Activated CD8-positive, alpha-beta memory T cell treated with anti-CD3 and anti-CD28 coated beads, Interleukin-2, amount 50 U/mL, for 4 hours (primary cell): ENCODE results near the gene ATF2.
"Not testable (repeated sequence)": the region's sequence is repeated elsewhere in the genome, so short reads cannot be mapped to it uniquely, and the experiment has no call there.

Experiments
- DNase-seq: peaks from one replicate; pipeline ENCODE4 v3.0.0-alpha.2; 2020

The ATF2 gene

DNA sequence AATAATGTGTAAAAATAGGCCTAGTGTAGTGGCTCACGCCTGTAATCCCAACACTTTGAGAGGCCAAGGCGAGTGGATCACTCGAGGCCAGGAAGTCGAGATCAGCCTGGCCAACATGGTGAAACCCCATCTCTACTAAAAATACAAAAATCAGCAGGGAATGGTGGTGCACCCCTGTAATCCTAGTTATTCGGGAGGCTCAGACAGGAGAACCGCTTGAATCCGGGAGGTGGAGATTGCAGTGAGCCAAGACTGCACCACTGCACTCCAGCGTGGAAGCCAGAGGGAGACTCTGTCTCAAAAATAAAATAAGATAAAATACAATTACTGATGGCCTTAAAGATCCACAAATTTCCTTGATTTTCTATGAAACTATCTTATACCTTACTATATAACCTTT lies 3.8 kb downstream of the ATF2 start:
- DNase-seq, result no peak

DNA sequence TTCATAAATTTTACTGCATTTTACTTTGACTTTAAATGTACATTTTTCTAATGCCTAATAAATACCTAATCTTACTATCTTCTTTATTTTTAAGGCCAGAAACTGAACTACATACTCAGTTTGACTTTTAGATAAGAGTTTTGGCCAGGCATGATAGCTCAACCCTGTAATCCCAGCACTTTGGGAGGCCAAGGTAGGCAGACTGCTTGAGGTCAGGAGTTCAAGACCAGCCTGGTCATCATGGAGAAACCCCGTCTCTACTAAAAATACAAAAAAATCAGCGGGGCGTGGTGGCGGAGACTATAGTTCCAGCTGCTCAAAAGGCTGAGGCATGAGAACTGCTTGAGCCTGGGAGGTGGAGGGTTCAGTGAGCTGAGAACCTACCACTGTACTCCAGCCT lies 9.1 kb downstream of the ATF2 start:
- DNase-seq, result no peak

DNA sequence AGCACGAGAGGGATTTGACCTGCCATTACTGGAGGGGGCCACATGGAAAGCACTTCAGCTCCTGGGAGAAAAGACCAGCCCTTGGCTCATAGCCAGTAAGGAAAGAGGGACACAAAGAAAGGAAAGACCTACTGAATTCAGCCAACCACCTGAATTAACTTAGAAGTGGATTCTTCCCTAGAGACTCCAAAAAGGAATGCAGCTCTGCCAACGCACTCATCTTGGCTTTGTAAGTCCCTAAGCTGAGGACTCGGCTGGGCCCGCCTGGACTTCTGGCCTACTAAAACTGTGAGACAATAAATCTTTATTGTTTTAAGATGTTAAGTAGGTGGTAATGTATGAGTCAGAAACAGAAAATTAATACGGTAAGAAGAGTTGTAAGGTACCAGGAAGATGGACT lies 11.5 kb downstream of the ATF2 start:
- DNase-seq, result no peak

DNA sequence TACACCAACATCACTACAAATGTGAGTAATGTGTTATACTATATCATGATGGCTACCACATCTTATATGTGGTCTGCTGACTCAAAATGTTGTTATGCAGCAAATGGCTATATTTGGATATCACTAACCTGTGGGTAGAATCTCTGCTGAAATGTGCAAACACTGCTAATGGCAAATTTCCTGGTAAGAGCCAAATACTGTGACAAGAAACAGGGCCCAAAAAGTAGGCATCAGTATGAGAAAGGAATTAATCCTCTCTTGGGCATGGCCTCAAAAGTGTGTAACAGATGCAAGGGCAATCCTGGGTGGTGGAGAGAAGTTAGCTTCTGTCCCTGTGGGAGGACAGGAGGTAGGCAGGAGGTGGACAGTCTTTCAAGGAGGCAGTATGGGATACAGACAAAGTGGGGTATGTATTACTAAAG lies 13.3 kb downstream of the ATF2 start:
- DNase-seq, result no peak

DNA sequence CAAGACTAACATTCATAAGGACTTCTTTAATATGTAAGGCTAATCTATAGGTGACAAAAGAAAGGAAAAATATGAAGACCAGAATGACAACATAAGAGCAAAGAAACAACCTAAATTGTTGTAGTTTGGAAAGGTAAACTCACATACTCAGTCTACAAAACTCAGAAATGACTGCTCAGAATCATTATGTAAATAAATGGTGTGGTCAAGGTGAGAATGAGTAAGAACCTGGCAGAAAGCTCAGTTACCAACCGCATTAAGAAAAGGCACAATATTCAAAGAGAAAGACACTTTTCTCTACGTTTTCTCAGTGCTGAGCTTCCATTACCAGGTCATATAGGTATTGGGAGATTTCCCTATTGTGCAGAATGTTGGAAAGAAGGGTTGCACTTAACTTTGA lies 15.8 kb downstream of the ATF2 start:
- DNase-seq, result no peak

DNA sequence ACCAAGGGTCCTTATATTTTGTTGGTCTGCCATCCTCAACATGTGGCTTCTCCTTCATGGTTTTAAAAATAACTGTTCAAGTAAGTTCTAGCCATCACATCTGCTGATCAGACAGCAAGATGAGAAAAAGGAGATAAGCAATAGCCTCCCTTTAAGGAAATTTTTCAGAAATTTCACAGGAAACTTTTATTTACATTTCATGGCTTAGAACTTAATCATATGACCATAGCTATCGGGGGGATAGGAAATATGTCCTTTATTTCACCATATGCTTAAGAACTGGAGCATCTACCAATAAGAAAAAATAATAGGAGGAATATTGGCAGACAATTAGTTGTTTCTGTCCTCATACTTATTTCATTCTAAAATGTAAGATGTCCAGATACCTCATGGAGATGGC lies 16.2 kb downstream of the ATF2 start:
- DNase-seq, result no peak

DNA sequence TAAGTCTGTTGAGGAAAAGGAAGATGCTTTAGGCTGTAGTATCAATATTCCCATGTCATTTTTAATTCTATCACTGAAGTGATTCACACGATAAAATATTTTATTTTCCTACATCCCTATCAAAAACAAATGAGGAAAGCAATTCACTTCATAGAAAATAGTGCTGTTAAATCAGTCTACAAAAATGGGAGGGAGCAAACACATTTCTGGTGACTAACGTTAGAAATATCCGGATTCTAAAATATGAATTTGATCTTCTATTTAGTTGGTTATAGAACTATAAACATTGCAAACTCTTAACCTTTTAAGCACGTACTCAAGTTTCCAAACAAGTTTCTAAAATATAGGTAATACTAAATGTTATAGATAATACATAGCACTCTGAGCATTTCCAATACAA lies 20.8 kb downstream of the ATF2 start:
- DNase-seq, result no peak

DNA sequence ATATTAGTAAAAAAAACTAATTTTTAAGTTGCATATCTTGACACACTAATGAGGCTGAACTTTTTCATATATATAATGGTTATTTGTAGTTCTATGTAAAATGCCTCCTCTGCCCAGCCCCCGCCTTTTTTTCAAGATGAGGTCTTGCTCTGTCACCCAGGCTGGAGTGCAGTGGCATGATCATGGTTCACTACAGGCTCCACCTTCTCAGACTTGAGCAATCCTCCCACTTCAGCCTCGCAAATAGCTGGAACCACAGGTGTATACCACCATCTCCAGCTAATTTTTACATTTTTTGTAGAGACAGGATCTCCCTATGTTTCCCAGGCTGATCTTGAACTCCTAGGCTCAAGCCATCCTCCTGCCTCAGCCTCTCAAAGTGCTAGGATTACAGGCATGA lies 24.3 kb downstream of the ATF2 start:
- DNase-seq, result no peak

DNA sequence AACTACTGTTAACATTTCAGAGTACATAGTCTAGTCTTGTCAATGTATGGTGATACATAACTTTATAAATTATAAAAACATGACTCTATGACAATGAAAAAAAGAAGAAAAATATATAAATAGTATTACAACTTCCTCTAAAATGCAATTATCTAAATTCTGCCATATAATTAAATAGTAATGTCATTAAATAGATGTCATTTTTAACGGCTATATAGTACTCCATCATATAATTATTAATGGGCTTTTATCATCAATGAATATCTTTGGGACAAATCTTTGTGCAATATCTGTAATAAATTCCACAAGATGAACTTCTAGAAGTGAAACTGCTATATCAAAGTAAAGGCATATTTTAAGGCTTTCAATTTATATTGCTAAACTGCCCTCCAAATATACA lies 24.8 kb downstream of the ATF2 start:
- no peak for DNase-seq

DNA sequence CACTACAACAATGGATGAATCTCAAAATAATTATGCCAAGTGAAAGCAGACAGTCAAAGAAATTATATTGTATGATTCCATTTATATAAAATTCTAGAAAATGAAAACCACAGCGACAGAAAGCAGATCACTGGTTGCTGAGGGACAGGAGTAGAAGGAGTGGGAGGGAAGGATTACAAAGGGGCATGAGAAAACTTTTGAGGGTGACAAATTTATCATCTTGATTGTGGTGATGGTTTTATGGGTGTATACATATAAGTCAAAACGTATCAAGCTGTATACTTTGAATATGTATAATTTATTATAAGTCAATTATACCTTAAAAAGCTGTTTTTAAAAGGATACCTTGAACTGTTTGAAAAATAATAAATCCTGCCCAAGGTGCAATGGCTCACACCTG lies 27.7 kb downstream of the ATF2 start:
- no peak for DNase-seq

DNA sequence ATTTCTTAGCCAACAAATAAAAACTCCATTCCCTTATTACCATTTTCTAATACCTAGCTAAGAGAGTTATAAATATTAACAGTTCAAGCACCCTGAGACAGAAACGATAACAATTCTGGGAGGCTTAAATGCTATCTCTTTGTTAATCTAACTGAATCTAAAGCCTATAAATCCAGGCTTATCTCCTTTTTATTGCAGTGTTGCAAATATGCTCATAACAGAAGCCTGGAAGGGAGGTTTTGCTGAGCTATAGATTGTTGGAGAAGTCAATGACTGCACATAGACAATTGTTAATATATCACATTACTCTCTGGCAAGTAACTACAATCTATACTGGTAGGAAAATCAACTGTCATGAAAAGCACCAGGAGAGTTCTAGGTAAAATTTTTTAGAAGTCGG lies 30.2 kb downstream of the ATF2 start:
- no peak for DNase-seq

DNA sequence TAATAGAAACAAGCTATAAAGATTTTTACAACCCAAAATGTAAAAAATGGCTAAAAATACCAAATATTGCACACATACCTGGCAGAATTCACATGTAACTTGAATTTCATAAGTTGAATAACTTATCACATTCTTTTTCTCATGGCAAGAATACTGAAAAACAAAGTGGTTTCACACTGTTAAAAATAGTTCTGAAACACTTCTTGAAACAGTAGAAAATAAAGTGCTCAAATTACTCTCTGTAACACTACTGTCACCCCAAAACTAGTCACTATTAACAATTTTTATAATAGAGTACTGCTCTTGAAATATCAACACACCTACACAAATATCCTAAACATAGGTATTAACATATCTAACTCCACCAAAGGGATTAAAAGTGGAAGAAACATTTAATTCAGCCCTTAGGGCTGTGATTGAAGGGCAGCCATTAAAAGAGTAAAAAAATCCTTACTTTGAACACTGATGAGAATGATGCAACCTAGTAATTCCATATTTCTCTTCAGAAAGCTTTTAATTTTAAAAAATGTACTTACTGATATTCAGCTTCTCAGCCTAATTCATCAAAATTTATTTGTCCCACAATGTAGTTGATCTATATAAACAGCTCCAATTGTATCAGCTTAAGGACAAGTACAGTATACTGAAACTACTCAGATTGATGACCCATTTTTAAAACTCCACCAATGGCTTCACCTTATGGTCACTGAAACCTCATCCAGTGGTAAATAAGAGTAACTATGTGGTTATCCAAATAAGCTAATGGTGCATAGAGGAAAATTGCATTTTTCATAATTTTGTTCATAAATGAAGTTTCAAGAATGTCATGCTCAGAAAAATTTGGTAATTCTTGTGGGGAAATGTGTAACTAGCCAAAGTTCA lies 31.4 kb downstream of the ATF2 start:
- DNase-seq, result no peak

DNA sequence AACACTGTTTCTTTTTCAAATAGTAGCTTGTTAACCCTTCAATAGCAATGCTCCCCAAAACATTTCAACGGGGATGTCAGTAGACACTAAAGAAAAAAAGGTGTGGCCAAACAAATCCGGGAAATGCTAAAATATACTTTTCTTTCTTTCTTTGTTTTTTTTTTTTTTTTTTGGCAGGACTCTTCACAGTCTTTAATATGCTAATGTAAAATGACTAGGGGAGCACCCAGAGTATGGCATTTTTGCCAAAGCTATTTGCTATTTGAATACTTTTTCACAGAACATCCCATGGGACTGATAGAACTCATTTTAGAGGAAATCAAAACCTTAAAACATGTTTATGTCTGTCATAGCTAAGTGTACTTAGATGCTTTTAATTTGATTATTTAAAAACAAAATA lies 32.1 kb downstream of the ATF2 start:
- DNase-seq, result no peak

DNA sequence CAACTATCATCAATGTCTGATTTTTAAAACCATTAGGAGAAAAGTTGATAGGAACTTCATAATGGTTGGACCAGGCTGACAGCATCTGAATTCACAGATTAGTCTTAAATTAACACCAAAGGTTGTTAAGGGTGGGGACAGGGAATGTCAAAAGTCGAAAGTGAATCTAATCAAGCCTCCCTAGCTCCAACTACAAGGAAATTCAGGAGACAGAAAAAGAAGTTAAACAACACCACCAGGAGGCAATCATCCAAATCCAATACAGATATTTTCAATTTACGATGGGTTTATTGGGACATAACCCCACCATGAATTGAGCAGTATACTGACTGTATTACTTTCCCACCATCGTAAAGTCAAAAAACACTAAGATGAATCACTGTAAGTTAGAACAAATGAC lies 32.8 kb downstream of the ATF2 start:
- no peak for DNase-seq

DNA sequence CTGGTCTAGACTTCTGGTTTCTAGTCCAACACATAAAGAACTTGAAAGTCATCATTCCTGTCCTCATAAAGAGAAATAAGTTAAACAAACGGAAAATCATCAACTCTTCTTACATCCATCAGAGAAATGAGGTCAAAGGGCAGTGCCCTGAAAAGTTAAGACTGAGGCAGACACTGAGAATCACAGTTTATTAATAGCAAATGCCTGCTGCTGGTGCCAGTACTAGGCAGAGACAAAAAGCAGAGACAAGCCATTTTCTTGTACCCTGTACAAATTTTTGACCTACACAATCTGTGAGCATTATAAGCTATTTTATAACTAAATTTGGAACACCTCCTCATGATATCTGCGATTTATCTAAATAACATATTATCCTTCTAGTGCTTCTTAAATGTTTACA lies 36.8 kb downstream of the ATF2 start:
- DNase-seq, result no peak

DNA sequence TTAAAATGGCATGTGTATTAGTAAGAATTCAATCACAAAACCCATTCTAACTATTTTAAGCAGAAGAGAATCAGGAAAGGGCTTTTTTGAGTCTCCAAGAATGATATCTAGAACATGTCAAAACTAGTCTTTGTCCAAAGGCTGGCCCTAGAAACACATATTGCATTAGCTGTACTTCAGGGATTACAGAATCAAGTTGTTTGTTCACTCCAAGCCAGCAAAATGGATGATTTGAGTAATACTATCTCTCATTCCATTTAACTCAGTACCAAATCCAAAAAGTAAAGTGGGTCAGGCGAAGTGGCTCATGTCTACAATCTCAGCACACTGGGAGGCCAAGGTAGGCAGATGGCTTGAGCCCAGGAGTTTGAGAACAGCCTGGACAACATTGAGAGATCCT lies 41.3 kb downstream of the ATF2 start:
- DNase-seq, result no peak

DNA sequence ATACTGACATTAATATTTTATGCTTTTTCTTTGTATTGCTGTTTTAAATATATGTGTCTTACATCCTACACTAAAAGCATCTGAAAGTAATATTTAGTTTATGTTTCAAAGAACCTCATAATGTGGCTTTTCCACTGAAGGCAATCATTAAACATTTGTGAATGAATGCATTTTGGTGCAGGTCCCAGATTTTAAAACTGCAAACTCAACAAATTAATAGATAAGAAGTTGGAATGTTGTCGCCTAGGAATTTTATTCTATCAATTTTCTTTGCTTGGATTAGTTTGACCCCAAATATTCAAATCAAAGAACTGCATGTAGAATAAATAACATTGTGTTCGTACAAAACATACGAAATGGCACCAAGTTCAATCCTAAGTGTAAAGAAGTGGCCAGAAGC lies 44.7 kb downstream of the ATF2 start:
- no peak for DNase-seq

DNA sequence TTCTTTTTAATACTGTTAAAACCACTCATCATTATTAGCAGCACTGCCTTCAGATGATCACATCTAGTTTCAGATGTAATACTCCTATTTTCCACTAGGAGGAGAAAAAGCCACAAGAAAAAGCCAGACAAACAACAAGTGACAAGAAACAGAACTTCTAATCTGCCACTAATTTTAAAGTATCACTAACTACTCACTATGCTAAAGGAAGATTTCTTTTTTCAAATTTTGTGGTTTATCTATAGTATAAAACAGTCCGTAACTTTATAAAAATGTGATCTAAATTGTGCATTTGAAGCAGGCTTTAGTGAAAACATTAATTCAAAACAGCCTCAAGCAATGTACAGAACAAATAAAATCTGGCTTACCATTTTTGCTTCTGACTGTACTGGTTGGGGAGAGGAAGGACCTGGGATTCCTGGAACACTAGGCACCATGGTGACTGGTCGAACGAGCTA lies 56.8 kb downstream of the ATF2 start:
- no peak for DNase-seq

DNA sequence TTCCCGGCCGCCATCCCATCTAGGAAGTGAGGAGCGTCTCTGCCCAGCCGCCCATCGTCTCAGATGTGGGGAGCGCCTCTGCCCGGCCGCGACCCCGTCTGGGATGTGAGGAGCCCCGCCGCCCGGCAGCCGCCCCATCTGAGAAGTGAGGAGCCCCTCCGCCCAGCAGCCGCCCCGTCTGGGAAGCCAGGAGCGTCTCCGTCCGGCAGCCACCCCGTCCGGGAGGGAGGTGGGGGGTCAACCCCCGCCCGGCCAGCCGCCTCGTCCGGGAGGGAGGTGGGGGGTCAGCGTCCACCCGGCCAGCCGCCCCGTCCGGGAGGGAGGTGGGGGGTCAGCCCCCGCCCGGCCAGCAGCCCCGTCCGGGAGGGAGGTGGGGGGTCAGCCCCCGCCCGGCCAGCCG lies 59.9 kb downstream of the ATF2 start:
- not testable (repeated sequence) for DNase-seq

DNA sequence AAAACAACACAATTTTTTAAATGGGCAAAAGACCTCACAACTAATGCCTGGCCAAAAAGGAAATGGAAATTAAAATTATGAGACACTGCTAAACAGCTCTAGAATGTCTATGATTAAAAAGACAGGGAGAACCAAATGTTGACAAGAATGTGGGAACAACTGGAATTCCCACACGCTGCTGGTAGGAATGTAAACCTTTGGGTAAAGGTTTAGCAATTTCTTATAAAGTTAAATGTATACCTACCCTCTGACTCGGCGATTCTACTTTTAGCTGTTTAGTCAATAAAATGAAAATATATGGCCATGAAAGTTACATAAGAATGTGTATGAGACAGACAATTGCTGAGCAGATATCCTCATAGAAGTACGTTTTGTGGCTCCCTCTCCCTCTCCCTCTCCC lies 60.9 kb downstream of the ATF2 start:
- DNase-seq, result no peak

DNA sequence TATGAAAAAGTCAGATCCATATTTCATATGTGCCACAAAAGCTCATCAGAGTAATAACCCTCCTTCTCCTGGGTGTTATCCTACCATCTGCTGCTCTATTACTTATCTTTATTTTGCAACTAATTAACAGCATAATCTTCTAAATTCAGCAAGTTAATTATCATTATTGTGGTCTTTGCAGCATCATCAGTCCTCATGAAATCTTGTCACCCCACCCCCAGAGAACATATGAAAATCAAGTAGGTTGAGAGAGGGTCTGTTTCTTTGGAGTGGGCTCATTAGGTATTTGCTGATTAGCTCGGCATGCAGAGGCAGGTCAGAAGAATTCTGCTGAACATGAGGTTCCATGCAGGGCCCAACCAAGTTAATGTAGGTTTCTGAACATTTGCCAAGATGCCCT lies 64.8 kb downstream of the ATF2 start:
- DNase-seq, result no peak

DNA sequence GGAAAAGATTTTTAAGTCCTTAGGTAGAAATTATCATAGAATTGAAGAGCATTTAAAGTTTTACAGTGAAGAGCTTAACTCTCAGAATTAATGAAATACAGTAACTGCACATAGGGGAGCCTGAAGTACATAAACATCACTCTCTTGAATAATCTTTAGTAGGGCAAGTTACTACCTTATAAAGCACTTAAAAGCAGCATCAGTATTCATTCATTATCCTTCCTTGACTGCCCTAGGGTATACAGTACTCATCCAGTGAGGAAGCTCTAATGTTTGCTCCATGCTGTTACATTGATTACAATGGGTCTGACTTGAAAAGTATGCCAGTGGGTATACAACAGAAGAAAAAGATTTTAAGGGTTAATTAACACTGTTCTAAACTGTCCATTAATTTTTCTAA lies 66.5 kb downstream of the ATF2 start:
- DNase-seq, result no peak

DNA sequence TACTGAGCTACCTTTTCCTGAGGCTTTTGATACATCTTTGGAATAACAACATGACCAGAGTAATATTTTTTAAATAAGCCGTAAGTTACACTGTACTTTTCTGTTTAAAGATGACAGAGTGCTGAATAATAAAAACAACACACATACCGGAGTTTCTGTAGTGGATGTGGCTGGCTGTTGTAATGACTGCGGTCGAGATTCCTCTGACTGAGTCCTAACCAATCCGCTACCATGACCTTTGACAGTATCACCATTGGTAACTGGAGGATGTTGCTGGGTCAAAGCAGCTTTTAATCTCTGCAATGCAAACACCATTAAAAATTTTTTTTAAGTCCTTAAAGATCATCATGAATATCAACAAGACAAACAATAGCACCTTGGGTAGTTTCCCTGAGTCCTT lies 70.7 kb downstream of the ATF2 start:
- DNase-seq, result no peak

DNA sequence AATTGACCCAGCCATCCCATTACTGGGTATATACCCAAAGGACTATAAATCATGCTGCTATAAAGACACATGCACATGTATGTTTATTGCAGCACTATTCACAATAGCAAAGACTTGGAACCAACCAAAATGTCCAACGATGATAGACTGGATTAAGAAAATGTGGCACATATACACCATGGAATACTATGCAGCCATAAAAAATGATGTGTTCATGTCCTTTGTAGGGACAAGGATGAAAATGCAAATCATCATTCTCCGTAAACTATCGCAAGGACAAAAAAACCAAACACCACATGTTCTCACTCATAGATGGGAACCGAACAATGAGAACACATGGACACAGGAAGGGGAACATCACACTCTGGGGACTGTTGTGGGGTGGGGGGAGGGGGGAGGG lies 83.9 kb downstream of the ATF2 start:
- DNase-seq, result not testable (repeated sequence)

DNA sequence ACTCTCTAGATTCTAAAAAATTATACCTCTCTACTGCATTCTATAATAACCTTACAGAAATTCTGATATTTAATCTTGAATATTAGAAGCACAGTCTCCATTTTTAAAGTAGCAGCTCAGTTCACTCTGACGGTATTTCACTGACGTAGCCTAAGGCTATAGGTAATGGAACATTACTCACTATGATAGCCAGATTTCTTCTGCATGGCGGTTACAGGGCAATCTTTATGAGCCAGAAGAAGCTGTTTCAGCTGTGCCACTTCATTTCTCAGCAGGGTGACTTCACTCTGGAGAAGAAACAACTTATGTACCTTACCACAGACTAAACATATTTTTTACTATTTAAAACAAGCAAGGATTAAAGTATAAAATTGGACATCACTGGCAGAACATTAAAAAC lies 87.5 kb downstream of the ATF2 start:
- no peak for DNase-seq
